GM10847 (cell line): ENCODE measurements around the gene TMEM74B.

Experiments
- POLR2A ChIP-seq: IDR thresholded peaks from 2 replicates; pipeline ENCODE4 v1.6.1; 2011; ENCODE audit not compliant: insufficient read length; ENCODE audit errors: extremely low read depth

Gene TMEM74B

GRCh38 chr20:1165941-1166340, 18.8 kb downstream of the TMEM74B start:
- TF ChIP-seq POLR2A: no peak

DNA sequence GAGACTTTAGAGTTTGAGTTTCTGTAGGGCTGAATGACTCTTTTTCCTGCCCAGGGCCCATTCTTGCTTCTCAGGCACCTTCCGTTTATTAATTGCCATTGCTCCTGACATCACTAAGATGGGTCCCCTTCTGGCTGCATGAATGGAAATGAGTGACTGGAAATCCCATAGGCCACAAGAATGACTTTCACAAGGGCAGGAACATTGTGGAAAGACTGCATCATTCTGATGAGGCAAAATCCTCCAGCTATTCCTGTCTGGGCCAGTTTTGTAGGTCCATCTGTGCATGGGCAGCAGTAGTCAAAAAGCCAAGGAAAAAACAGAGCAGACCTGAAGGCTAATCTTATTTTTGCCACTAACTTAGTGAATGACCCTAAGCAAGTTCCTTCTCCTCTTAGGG, 19.3 kb downstream of the TMEM74B start:
- TF ChIP-seq POLR2A: no peak

- no peak for TF ChIP-seq POLR2A
Measured at GRCh38 chr20:1164871-1165270, 19.9 kb downstream of the TMEM74B start.

GRCh38 chr20:1163653-1164052, 21.1 kb downstream of the TMEM74B start:
- no peak for TF ChIP-seq POLR2A

GRCh38 chr20:1163105-1163504, 21.7 kb downstream of the TMEM74B start:
- TF ChIP-seq POLR2A: no peak

- no peak for TF ChIP-seq POLR2A
Measured at GRCh38 chr20:1160991-1161390, 23.8 kb downstream of the TMEM74B start.

DNA sequence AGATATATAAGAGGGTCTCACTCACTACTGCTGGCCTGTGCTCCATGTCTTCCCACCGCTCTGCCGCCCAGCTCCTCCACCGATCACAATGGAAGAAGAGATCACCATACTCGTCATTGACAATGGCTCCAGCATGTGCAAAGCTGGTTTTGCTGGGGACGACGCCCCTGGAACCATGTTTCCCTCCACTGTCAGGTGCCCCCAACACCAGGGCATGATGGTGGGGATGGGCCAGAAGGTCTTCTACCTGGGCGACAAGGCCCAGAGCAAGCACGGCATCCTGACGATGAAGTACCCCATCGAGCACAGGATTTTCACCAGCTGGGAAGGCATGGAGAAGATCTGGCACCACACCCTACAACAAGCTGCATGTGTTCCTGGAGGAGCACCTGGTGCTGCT, 24.3 kb downstream of the TMEM74B start:
- TF ChIP-seq POLR2A: no peak

- TF ChIP-seq POLR2A: no peak
Measured at GRCh38 chr20:1155342-1155741, 29.4 kb downstream of the TMEM74B start.

- no peak for TF ChIP-seq POLR2A
Measured at GRCh38 chr20:1154691-1155090, 30.1 kb downstream of the TMEM74B start.

DNA sequence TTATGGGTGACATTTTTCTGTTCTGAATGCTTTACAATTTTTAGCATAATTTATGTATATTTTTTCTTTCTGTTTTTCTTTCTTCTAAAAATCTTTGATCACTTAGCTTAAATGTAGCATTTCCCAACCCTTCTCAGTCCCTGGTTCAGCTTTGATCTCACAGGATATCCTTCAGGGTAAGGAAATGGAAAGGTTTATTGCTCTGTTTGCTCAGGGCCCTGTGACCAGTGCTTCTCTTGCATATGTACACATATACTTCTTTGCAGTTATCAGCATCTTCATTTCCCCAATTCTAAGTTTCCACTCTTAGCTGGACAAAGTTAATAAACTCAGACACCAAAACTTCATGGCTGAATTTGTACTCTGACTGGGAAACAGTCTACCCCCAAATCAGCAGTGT, 30.6 kb downstream of the TMEM74B start:
- no peak for TF ChIP-seq POLR2A

DNA sequence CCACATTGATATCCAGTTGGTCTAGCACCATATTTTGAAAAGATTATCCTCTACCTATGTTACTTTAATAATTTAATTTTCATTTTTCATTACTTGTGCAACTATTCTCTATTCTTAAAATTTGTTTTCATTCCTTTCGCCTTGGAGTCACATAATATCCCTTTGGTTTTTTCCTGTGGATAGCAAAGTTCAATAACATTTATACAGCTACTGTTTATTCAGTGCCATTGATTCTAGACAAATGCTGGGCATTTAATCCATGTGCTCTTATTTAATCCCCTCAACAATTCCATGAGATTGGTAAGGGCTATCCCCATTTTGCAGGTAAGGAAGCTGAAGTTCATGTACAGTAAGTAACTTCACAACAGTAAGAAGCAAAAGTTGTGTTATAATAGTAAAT, 33.8 kb downstream of the TMEM74B start:
- no peak for TF ChIP-seq POLR2A

DNA sequence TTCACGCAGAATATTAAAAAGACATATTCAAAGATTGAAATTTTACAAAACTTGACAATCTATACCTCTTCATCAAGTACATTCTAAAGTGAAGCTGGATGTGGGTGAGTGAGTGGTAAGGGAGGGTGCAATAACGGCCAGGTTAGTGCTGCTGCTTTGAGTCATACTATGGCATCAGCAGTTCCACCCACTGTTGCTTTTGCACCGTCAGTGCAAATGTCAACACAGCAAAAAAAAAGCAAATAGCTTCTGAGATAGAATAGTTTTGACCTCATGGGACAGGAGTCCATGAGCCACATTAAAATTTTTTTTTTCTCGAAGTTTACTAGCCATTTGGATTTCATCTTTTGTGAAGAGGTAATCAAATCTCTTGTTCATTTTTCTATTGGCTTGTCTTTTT, 34.6 kb downstream of the TMEM74B start:
- no peak for TF ChIP-seq POLR2A

DNA sequence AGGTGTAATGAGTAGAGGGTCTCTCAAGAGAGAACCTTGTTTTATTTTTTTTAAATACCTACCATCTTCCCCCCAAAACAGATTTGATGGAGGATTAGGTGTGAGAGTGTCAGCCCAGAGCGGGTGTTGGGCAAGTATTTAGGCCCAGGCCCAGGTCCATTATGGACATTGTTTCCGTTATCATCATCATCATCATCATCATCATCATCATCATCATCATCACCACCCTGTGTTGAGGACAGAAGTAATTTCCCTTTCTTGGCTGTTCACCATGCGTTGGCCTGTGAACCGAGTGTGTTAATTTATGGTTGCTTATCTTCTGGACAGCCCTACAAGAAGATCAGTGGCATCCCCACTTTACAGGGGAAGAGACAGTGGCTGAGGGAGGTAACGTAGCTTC, 37.8 kb downstream of the TMEM74B start:
- no peak for TF ChIP-seq POLR2A

DNA sequence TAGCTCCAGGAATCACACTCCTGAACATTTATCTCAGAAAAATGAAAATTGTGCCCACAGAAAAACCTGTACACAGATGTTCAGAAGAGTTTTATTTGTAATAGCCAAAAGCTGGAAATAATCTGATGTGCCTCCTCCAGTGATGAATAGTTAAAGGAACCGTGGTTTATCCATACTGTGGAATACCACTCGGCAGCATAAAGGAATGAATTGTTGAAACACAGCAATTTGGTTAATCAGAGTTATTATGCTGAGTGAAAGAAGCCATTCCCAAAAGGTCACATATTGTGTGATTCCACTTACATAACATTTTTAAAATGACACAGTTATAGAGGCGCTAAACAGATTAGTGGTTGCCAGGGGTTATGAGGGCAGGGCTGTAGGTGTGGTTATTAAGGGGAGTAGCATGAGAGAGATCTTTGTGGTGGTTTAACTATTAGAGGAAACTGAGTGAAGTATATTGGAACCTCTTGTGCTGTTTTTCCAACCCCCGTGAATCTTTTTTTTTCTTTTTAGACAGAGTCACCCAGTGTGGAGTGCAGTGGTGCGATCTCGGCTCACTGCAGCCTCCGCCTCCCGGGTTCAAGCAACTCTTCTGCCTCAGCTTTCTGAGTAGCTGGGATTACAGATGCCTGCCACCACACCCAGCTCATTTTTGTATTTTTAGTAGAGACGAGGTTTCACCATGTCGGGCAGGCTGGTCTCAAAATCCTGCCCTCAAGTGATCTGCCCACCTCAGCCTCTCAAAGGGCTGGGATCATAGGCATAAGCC, 40.2 kb downstream of the TMEM74B start:
- TF ChIP-seq POLR2A: no peak

DNA sequence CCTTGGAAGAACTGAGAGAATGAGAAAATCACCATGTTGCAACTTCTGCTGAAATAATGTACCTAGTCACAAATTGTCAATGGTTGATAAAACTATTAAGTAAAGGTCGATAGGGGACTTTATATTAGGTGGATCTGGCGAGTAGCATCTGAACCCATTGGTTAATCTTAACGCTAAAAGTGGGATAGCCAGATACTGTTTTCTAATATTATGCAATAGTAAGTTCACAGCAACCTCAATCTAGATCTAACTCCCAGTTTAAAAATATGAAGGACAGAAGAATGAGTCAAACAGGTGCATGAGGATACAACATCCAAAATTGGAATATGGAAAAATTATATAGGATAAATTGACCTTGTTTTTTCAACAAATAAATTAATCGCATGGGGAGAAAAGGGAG, 47.5 kb downstream of the TMEM74B start:
- TF ChIP-seq POLR2A: no peak

DNA sequence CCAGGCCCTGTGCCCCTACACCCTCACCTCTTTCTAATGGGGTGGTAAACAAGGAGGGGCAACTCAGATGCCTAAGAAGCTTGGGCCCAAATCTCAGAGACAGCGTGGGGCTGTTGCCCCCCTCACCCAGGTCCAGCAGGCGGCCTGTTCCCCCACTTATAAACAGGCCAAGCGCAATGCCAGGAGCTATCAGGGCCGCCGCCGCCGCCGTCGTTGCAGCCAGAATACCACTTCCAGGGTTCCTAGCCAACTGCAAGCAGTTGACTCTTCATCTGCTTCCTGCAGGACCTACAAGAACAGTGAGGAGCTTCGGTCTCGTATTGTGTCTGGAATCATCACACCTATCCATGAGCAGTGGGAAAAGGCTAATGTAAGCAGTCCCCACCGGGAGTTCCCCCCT, 49.9 kb downstream of the TMEM74B start:
- no peak for TF ChIP-seq POLR2A

DNA sequence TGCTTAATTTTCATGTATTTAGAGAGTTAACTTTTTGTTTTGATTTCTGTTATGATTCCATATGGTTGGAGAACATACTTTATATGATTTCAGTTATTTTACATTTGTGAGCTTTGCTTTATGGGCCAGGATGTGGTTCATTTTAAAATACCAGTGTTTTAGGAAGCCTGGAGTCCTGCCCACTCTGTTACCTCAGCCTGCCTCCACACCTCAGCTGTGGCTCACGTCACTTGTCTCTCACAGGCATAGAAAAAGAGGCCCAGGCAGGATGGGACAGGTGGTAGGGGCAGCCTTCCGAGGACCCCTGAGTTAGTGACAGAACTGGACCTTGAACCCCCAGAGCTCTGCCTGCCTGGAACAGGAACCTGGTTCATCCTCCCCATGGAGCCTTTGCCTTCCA, 50.4 kb downstream of the TMEM74B start:
- TF ChIP-seq POLR2A: no peak
